Gastrocnemius medialis (tissue), 4 donors: ENCODE results near the gene GRID2.
"Not testable (repeated sequence)": the region's sequence is repeated elsewhere in the genome, so short reads cannot be mapped to it uniquely, and the experiment has no call there.

Source experiments
- POLR2A ChIP-seq, 2 donors: fragments of 450-650 bp; IDR thresholded peaks; one replicate each; pipeline ENCODE4 v1.6.1; 2017; ENCODE audit warnings: antibody characterized with exemption in 2 of 2, mild to moderate bottlenecking in 2 of 2, moderate library complexity in 2 of 2
- TF ChIP-seq, protein P1 (sequence below), 5 experiments: fragments of 450-650 bp in 3 of 5; fragments of 200-600 bp in 2 of 5; sonication (generic) in 2 of 5; IDR thresholded peaks in 4 of 5; conservative IDR thresholded peaks in 1 of 5; 1 replicate in 4 of 5; 2 replicates in 1 of 5; pipeline ENCODE4 v1.5.1; 2016 to 2019; ENCODE audit warnings: antibody characterized with exemption in 5 of 5, mild to moderate bottlenecking in 3 of 5, moderate library complexity in 3 of 5

GRCh38 chr4:92442131-92442530 lies 138.4 kb downstream of the GRID2 start:
- TF ChIP-seq, protein P1, sequence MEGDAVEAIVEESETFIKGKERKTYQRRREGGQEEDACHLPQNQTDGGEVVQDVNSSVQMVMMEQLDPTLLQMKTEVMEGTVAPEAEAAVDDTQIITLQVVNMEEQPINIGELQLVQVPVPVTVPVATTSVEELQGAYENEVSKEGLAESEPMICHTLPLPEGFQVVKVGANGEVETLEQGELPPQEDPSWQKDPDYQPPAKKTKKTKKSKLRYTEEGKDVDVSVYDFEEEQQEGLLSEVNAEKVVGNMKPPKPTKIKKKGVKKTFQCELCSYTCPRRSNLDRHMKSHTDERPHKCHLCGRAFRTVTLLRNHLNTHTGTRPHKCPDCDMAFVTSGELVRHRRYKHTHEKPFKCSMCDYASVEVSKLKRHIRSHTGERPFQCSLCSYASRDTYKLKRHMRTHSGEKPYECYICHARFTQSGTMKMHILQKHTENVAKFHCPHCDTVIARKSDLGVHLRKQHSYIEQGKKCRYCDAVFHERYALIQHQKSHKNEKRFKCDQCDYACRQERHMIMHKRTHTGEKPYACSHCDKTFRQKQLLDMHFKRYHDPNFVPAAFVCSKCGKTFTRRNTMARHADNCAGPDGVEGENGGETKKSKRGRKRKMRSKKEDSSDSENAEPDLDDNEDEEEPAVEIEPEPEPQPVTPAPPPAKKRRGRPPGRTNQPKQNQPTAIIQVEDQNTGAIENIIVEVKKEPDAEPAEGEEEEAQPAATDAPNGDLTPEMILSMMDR (IDR thresholded peaks at IDR 0.05 in 4 of 5, conservative IDR thresholded peaks at IDR 0.05 in 1 of 5), result not testable (repeated sequence)
- TF ChIP-seq POLR2A (IDR thresholded peaks at IDR 0.05), result not testable (repeated sequence)
